Subcutaneous abdominal adipose tissue (tissue), 5 donors: ENCODE data around the gene TUSC2.

Source experiments
- H3K27ac ChIP-seq: one replicate; pipeline ENCODE4 v1.7.0; 2013; ENCODE audit warnings: low read depth, mild to moderate bottlenecking, inconsistent platforms, low read length, moderate library complexity
- H3K27me3 ChIP-seq, 5 donors: one replicate each; pipeline ENCODE4 v1.7.0; 2013; ENCODE audit warnings: low read length in 5 of 5, inconsistent platforms in 1 of 5; ENCODE audit not compliant: control insufficient read depth in 5 of 5, insufficient read depth in 4 of 5
- H3K36me3 ChIP-seq, 5 donors: one replicate each; pipeline ENCODE4 v1.7.0; 2013; ENCODE audit warnings: low read length in 5 of 5; ENCODE audit not compliant: control insufficient read depth in 5 of 5, insufficient read depth in 5 of 5
- H3K4me1 ChIP-seq, 5 donors: one replicate each; pipeline ENCODE4 v1.7.0; 2013; ENCODE audit warnings: low read length in 5 of 5, mild to moderate bottlenecking in 3 of 5, moderate library complexity in 1 of 5; ENCODE audit not compliant: control insufficient read depth in 5 of 5, insufficient read depth in 5 of 5
- H3K4me3 ChIP-seq, 5 donors: one replicate each; pipeline ENCODE4 v1.7.0; 2013; ENCODE audit warnings: low read length in 5 of 5, low read depth in 1 of 5
- H3K9ac ChIP-seq, 5 donors: one replicate each; pipeline ENCODE4 v1.7.0; 2013; ENCODE audit warnings: low read length in 5 of 5, mild to moderate bottlenecking in 4 of 5, moderate library complexity in 3 of 5
- H3K9me3 ChIP-seq, 5 donors: one replicate each; pipeline ENCODE4 v1.7.0; 2013; ENCODE audit warnings: low read length in 5 of 5; ENCODE audit not compliant: control insufficient read depth in 5 of 5
- donor health status: healthy.
- donor health status: healthy.
- donor health status: healthy.
- donor health status: healthy.
- donor health status: healthy.

TUSC2 gene

DNA sequence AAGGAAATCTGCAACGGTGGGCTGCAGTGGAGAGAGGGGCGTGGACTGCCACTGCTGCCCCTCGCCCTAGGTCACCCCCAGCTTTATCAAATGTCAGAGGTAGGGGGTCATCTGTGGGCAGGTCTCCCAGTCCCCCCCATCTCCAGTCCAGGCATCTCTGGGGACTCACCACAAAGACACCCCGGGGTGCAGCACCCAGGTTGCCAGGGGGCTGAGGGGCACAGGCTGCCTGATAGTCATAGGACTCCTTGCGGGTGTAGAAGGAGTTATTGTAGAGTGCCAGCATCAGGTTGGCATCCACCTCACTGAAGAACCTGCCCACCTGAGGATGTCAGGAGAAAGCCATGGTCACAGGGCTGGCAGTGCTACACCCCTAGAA, 37.8 kb upstream of the TUSC2 start:
- H3K9ac ChIP-seq: peak overlapping the region in 1 of 5 donors; percentile 49
- H3K36me3 ChIP-seq: no peaks in the 10 kb centered on the region
- H3K9me3 ChIP-seq: no peaks in the 10 kb centered on the region
- H3K4me1 ChIP-seq: peaks cover 0 to 14% (median 13%) of the 10 kb centered on the region in 5 donors
- H3K4me3 ChIP-seq: peak overlapping the region in 2 of 5 donors; percentile 61 to 71
- H3K27me3 ChIP-seq: peaks cover 17 to 29% (median 18%) of the 10 kb centered on the region in 5 donors
- no peak overlapping the region for H3K27ac ChIP-seq

- peak overlapping the region in 4 of 5 donors; percentile 52 to 71 (median 60) for H3K4me3 ChIP-seq
- H3K9me3 ChIP-seq: no peaks in the 10 kb centered on the region
- H3K27me3 ChIP-seq: peaks cover 12 to 28% (median 18%) of the 10 kb centered on the region in 5 donors
- no peaks in the 10 kb centered on the region for H3K36me3 ChIP-seq
- peak overlapping the region in 1 of 5 donors; percentile 49 for H3K9ac ChIP-seq
- no peak overlapping the region for H3K27ac ChIP-seq
- peaks cover 0 to 14% (median 13%) of the 10 kb centered on the region in 5 donors for H3K4me1 ChIP-seq
These were observed 37.2 kb upstream of the TUSC2 start for GRCh38 chr3:50365080-50365841.

GRCh38 chr3:50364573-50365079, 36.6 kb upstream of the TUSC2 start:
- no peaks in the 10 kb centered on the region for H3K36me3 ChIP-seq
- H3K4me1 ChIP-seq: peaks cover 1 to 16% (median 13%) of the 10 kb centered on the region in 5 donors
- H3K9ac ChIP-seq: peak overlapping the region in 3 of 5 donors; percentile 53 to 60 (median 59)
- peaks cover 7 to 23% (median 14%) of the 10 kb centered on the region in 5 donors for H3K27me3 ChIP-seq
- peak overlapping the region in 4 of 5 donors; percentile 55 to 71 (median 62) for H3K4me3 ChIP-seq
- H3K9me3 ChIP-seq: no peaks in the 10 kb centered on the region
- no peak overlapping the region for H3K27ac ChIP-seq

DNA sequence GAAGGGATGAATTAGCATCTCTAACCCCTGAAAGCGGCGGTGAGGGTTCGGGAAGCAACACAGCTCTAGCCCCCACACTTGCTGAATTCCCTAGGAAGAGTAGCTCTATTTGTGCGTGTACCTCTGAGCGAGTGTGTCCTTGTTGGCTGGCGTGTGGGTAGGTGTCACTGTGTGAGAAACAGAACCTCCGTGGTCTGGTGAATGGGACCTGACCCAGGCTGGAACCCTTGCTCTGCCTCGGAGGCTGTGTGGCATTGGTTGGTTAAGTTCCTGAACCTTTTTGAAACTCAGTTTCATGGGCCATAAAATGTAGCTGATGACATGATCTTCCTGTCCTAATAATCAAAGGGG, 31.7 kb upstream of the TUSC2 start:
- Histone ChIP-seq H3K4me1 (peaks cover 26 to 50% (median 48%) of the 10 kb centered on the region in 5 donors), H3K4me3 (peak overlapping the region in 4 of 5 donors; percentile 22 to 89 (median 62)), H3K27me3 (no peaks in the 10 kb centered on the region), H3K27ac (no peak overlapping the region), H3K36me3 (peaks cover 0 to 27% (median 20%) of the 10 kb centered on the region in 5 donors), H3K9ac (no peak overlapping the region), H3K9me3 (no peaks in the 10 kb centered on the region)

- H3K4me3 ChIP-seq: peak within 1 kb of the TSS; percentile 58 to 89 (median 81)
- H3K27me3 ChIP-seq: no peaks in the 10 kb centered on the region
- peak within 1 kb of the TSS; percentile 80 to 100 (median 97) for H3K9ac ChIP-seq
- H3K9me3 ChIP-seq: no peaks in the 10 kb centered on the region
- H3K36me3 ChIP-seq: peaks cover 0 to 33% (median 26%) of the 10 kb centered on the region in 5 donors
- H3K4me1 ChIP-seq: peaks cover 26 to 44% (median 42%) of the 10 kb centered on the region in 5 donors
- H3K27ac ChIP-seq: peak within 1 kb of the TSS; percentile 90
These were observed 31.1 kb upstream of the TUSC2 start, which contains the start of gene TMEM115 for GRCh38 chr3:50358911-50359759. Gene TMEM115, minus strand, starts transcription at chr3:50359521. Its CDS starts 458 bp downstream, at chr3:50359063.

DNA sequence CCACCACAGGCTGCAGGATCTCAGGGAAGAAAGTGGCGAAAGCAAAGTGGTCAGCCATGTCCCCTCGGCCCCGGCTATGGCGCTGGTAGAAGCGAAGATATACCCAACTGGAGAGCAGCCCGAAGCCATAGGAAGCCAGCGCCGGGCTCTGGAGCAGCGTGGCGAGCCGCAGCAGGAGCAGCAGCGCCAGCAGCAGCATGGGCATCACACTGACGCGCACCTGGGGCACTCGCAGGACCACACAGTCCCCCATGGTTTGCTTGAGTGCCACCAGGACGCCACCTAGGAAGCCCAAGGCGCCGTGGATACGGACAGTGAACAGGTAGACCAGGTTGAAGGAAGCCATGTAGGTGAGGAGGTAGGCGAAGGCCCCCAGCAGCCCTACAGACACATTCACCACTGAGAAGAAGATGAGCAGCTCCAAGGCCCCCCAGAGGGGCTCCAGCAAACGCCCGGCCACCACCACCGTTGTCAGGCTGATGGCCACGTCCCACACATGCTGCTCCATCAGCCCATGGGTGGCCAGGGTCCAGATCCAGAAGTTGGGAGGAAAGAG, 30.4 kb upstream of the TUSC2 start:
- H3K9ac ChIP-seq: peak overlapping the region; percentile 80 to 100 (median 97)
- H3K36me3 ChIP-seq: peaks cover 0 to 40% (median 33%) of the 10 kb centered on the region in 5 donors
- H3K9me3 ChIP-seq: no peaks in the 10 kb centered on the region
- peak overlapping the region; percentile 90 for H3K27ac ChIP-seq
- H3K4me3 ChIP-seq: peak overlapping the region; percentile 68 to 89 (median 81)
- no peaks in the 10 kb centered on the region for H3K27me3 ChIP-seq
- peaks cover 26 to 45% (median 42%) of the 10 kb centered on the region in 5 donors for H3K4me1 ChIP-seq

GRCh38 chr3:50357481-50357880, 29.5 kb upstream of the TUSC2 start:
- H3K36me3 ChIP-seq: peaks cover 0 to 47% (median 41%) of the 10 kb centered on the region in 5 donors

DNA sequence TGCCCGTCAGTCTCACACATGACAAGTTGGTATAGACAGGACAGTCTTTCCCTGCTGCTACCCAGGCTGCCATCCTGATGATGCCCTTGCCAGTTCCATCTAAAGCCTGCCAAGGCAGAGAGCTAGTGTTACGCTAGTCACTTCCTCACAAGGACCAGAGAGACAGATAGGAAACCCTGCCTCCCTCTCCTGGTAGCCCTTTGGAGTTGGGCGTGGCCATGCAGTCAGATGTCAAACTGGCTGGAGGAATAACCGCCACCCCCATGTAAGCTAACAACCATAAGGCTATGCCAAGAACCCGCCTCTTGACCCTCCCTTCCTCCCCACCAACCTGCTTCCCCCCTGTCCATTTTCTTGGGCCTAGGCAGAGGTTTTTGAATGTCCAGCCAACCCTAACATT, 28.5 kb upstream of the TUSC2 start:
- peak overlapping the region; percentile 35 for H3K27ac ChIP-seq
- no peaks in the 10 kb centered on the region for H3K9me3 ChIP-seq
- peak overlapping the region; percentile 43 to 100 (median 65) for H3K9ac ChIP-seq
- peaks cover 26 to 55% (median 46%) of the 10 kb centered on the region in 5 donors for H3K4me1 ChIP-seq
- no peaks in the 10 kb centered on the region for H3K27me3 ChIP-seq
- H3K4me3 ChIP-seq: peak overlapping the region; percentile 37 to 83 (median 68)
- peaks cover 0 to 47% (median 41%) of the 10 kb centered on the region in 5 donors for H3K36me3 ChIP-seq

More at GRCh38 chr3:50357481-50357880, 29.5 kb upstream of the TUSC2 start:
- Histone ChIP-seq H3K9ac (peak overlapping the region; percentile 80 to 100 (median 97)), H3K27me3 (no peaks in the 10 kb centered on the region), H3K9me3 (no peaks in the 10 kb centered on the region), H3K4me1 (peaks cover 26 to 49% (median 42%) of the 10 kb centered on the region in 5 donors), H3K4me3 (peak overlapping the region; percentile 68 to 89 (median 81)), H3K27ac (peak overlapping the region; percentile 90)

- peak overlapping the region; percentile 37 to 83 (median 68) for H3K4me3 ChIP-seq
These were observed 28.0 kb upstream of the TUSC2 start for GRCh38 chr3:50355829-50356552.

More at GRCh38 chr3:50355829-50356552, 28.0 kb upstream of the TUSC2 start:
- no peaks in the 10 kb centered on the region for H3K9me3 ChIP-seq
- peaks cover 0 to 47% (median 41%) of the 10 kb centered on the region in 5 donors for H3K36me3 ChIP-seq
- peaks cover 31 to 60% (median 51%) of the 10 kb centered on the region in 5 donors for H3K4me1 ChIP-seq
- peak overlapping the region; percentile 35 for H3K27ac ChIP-seq
- no peaks in the 10 kb centered on the region for H3K27me3 ChIP-seq
- peak overlapping the region; percentile 43 to 100 (median 65) for H3K9ac ChIP-seq
